ENCODE data around the gene RPS10.
"Not testable (repeated sequence)": the region's sequence is repeated elsewhere in the genome, so short reads cannot be mapped to it uniquely, and the experiment has no call there.

The RPS10 gene

GRCh38 chr6:34377984-34378383 is 47.9 kb downstream of the RPS10 start:
- TF ChIP-seq TAF1 (IDR thresholded peaks at IDR 0.05; ENCODE audit: borderline replicate concordance, low read depth, low read length) = no peak
- no peak for TF ChIP-seq POLR2A (IDR thresholded peaks at IDR 0.05; ENCODE audit: low read depth, low read length)
- no peak for TF ChIP-seq POLR2AphosphoS5 (IDR thresholded peaks at IDR 0.05; ENCODE audit: low read depth, low read length)
- DNase-seq (ENCODE audit: insufficient read length) = no peak
- FAIRE-seq = no peak

- DNase-seq (ENCODE audit: insufficient read length); FAIRE-seq: not testable (repeated sequence)
Measured at GRCh38 chr6:34377571-34377970, 48.3 kb downstream of the RPS10 start.

- TF ChIP-seq POLR2A (IDR thresholded peaks at IDR 0.05; ENCODE audit: low read depth, low read length) = no peak
- DNase-seq (ENCODE audit: insufficient read length) (no peak), FAIRE-seq (no peak)
Measured at GRCh38 chr6:34375833-34376232, 50.0 kb downstream of the RPS10 start.

- TF ChIP-seq POLR2A (IDR thresholded peaks at IDR 0.05; ENCODE audit: low read depth, low read length) (no peak), POLR2AphosphoS5 (IDR thresholded peaks at IDR 0.05; ENCODE audit: low read depth, low read length) (no peak), TAF1 (IDR thresholded peaks at IDR 0.05; ENCODE audit: borderline replicate concordance, low read depth, low read length) (no peak)
- no peak for DNase-seq (ENCODE audit: insufficient read length)
- no peak for FAIRE-seq
Measured at GRCh38 chr6:34374508-34374907, 51.4 kb downstream of the RPS10 start.

- TF ChIP-seq POLR2A (IDR thresholded peaks at IDR 0.05; ENCODE audit: low read depth, low read length) = no peak
- no peak for TF ChIP-seq POLR2AphosphoS5 (IDR thresholded peaks at IDR 0.05; ENCODE audit: low read depth, low read length)
- TF ChIP-seq TAF1 (IDR thresholded peaks at IDR 0.05; ENCODE audit: borderline replicate concordance, low read depth, low read length) = no peak
- FAIRE-seq = no peak
- no peak for DNase-seq (ENCODE audit: insufficient read length)
Measured at GRCh38 chr6:34374069-34374468, 51.8 kb downstream of the RPS10 start.

- no peak for DNase-seq (ENCODE audit: insufficient read length)
- no peak for FAIRE-seq
- no peak for TF ChIP-seq TAF1 (IDR thresholded peaks at IDR 0.05; ENCODE audit: borderline replicate concordance, low read depth, low read length)
- TF ChIP-seq POLR2AphosphoS5 (IDR thresholded peaks at IDR 0.05; ENCODE audit: low read depth, low read length) = no peak
- TF ChIP-seq POLR2A (IDR thresholded peaks at IDR 0.05; ENCODE audit: low read depth, low read length) = no peak
Measured at GRCh38 chr6:34373511-34373910, 52.4 kb downstream of the RPS10 start.

- DNase-seq (ENCODE audit: insufficient read length); FAIRE-seq: not testable (repeated sequence)
Measured at GRCh38 chr6:34371865-34372264, 54.0 kb downstream of the RPS10 start.

GRCh38 chr6:34370361-34370760 is 55.5 kb downstream of the RPS10 start:
- no peak for TF ChIP-seq POLR2A (IDR thresholded peaks at IDR 0.05; ENCODE audit: low read depth, low read length)
- TF ChIP-seq POLR2AphosphoS5 (IDR thresholded peaks at IDR 0.05; ENCODE audit: low read depth, low read length) = no peak
- no peak for TF ChIP-seq TAF1 (IDR thresholded peaks at IDR 0.05; ENCODE audit: borderline replicate concordance, low read depth, low read length)
- FAIRE-seq = no peak
- no peak for DNase-seq (ENCODE audit: insufficient read length)

GRCh38 chr6:34369385-34369784 is 56.5 kb downstream of the RPS10 start:
- DNase-seq (ENCODE audit: insufficient read length) (no peak), FAIRE-seq (no peak)
- TF ChIP-seq TAF1 (IDR thresholded peaks at IDR 0.05; ENCODE audit: borderline replicate concordance, low read depth, low read length) = no peak
